Measurements from ENCODE around the gene FLT3.

Gene FLT3

DNA sequence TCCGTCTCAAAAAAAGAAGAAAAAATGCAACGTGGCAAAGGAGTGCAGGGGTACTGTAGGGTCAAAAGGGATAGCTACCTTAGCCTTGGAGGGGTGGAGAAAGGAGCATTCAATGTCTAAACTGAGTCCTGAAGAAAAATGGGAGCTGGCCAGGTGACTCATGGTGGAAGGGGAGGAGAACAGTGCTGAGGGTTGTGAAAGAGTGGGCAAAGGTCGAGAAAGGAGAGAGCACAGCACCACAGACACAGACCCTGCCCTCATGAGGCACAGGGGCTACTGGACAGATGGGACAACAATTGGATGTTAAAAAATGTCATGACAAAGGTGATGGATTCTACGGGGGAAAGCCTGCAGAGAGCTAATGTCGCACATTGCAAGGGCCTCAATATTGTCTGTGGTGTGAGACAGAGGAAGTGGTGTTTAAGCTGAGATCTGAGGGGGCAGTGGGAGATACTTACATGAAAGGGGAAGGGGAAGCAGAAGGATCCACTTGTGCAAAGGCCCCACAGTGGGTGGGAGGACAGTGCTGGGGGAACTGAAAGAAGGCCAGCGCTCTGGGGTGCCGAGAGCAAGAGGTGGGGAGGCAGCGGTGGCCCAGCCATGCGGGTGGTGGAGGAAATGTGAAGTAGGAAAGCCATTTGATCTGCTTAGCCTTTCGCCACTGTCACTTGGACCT lies 69.0 kb downstream of the FLT3 start:
- no CpG with 5 or more reads among the region's 10 CpGs for WGBS (ENCODE audit: insufficient coverage, insufficient read length)
- Histone ChIP-seq H3K4me1 (ENCODE audit: control insufficient read depth, insufficient read depth, low read length) (no peaks in the 10 kb centered on the region), H3K27ac (ENCODE audit: low read length) (no peak overlapping the region), H3K4me3 (ENCODE audit: low read length) (no peak overlapping the region), H3K9me3 (ENCODE audit: control insufficient read depth, insufficient read depth, low read length) (no peaks in the 10 kb centered on the region), H3K36me3 (ENCODE audit: control insufficient read depth, insufficient read depth, low read length) (no peaks in the 10 kb centered on the region), H3K27me3 (ENCODE audit: control insufficient read depth, insufficient read depth, low read length) (no peaks in the 10 kb centered on the region)
- no peak for DNase-seq (ENCODE audit: low read depth, low spot score)

- H3K36me3 ChIP-seq (ENCODE audit: control insufficient read depth, insufficient read depth, low read length): no peaks in the 10 kb centered on the region
- no peak overlapping the region for H3K27ac ChIP-seq (ENCODE audit: low read length)
- WGBS (ENCODE audit: insufficient coverage, insufficient read length): no CpG with 5 or more reads among the region's 8 CpGs
- H3K4me3 ChIP-seq (ENCODE audit: low read length): no peak overlapping the region
- no peaks in the 10 kb centered on the region for H3K27me3 ChIP-seq (ENCODE audit: control insufficient read depth, insufficient read depth, low read length)
- DNase-seq (ENCODE audit: low read depth, low spot score): no peak
- no peaks in the 10 kb centered on the region for H3K9me3 ChIP-seq (ENCODE audit: control insufficient read depth, insufficient read depth, low read length)
- H3K4me1 ChIP-seq (ENCODE audit: control insufficient read depth, insufficient read depth, low read length): no peaks in the 10 kb centered on the region; the same call in 1 of the 2 replicates
These were observed 72.6 kb downstream of the FLT3 start for GRCh38 chr13:28027607-28028364.

DNA sequence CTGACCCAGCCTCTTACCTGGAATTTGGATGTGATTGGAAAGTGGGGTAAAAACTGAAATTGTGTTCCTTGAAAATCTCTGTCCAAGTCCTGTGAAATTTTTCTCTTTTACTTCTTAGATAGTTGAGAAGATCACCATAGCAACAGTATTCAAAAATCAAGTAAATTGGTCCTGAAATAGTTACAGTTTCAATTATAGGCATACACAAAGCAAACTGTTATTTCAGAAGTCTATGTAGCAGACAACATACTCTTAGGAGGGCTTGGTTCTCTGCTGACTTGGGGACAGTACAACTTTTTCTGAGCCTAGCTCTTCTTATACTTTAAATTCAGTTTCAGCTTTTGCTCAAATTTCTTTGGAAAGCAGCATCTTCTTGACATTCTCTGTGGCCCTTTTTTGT lies 73.3 kb downstream of the FLT3 start:
- Histone ChIP-seq H3K27me3 (ENCODE audit: control insufficient read depth, insufficient read depth, low read length) (no peaks in the 10 kb centered on the region), H3K4me3 (ENCODE audit: low read length) (no peak overlapping the region), H3K4me1 (ENCODE audit: control insufficient read depth, insufficient read depth, low read length) (peaks cover 1% of the 10 kb centered on the region; the same call in 1 of the 2 replicates), H3K36me3 (ENCODE audit: control insufficient read depth, insufficient read depth, low read length) (no peaks in the 10 kb centered on the region), H3K9me3 (ENCODE audit: control insufficient read depth, insufficient read depth, low read length) (no peaks in the 10 kb centered on the region), H3K27ac (ENCODE audit: low read length) (no peak overlapping the region)
- no peak for DNase-seq (ENCODE audit: low read depth, low spot score)

DNA sequence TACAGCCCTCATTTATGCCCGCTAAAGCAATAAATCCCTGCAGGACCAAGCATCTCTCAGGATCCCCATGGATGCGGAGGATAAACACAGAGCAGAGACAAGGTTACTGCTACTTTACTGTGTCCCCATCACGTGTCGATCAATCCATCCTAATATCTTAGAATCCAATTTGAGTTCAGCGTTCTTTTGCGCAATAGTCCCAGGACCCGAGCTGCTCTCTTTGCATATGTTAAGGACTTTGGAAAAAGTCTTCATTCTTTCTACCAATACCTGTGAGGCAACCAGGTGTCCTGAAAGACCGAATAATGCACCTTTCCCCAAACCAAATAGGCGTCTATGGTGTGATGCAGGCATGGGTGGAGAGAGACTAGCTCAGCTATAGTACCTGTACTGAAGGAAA lies 73.9 kb downstream of the FLT3 start:
- Histone ChIP-seq H3K9me3 (ENCODE audit: control insufficient read depth, insufficient read depth, low read length) (no peaks in the 10 kb centered on the region), H3K4me1 (ENCODE audit: control insufficient read depth, insufficient read depth, low read length) (peaks cover 1% of the 10 kb centered on the region; the same call in 1 of the 2 replicates), H3K4me3 (ENCODE audit: low read length) (no peak overlapping the region), H3K36me3 (ENCODE audit: control insufficient read depth, insufficient read depth, low read length) (no peaks in the 10 kb centered on the region), H3K27ac (ENCODE audit: low read length) (no peak overlapping the region), H3K27me3 (ENCODE audit: control insufficient read depth, insufficient read depth, low read length) (no peaks in the 10 kb centered on the region)
- WGBS (ENCODE audit: insufficient coverage, insufficient read length): no CpG with 5 or more reads among the region's 9 CpGs
- no peak for DNase-seq (ENCODE audit: low read depth, low spot score)

- peaks cover 1% of the 10 kb centered on the region; the same call in 1 of the 2 replicates for H3K4me1 ChIP-seq (ENCODE audit: control insufficient read depth, insufficient read depth, low read length)
- DNase-seq (ENCODE audit: low read depth, low spot score): peak; percentile 31
- H3K36me3 ChIP-seq (ENCODE audit: control insufficient read depth, insufficient read depth, low read length): no peaks in the 10 kb centered on the region
- no CpG with 5 or more reads among the region's 9 CpGs for WGBS (ENCODE audit: insufficient coverage, insufficient read length)
- no peaks in the 10 kb centered on the region for H3K9me3 ChIP-seq (ENCODE audit: control insufficient read depth, insufficient read depth, low read length)
- no peaks in the 10 kb centered on the region for H3K27me3 ChIP-seq (ENCODE audit: control insufficient read depth, insufficient read depth, low read length)
- H3K27ac ChIP-seq (ENCODE audit: low read length): no peak overlapping the region
- no peak overlapping the region for H3K4me3 ChIP-seq (ENCODE audit: low read length)
These were observed 77.4 kb downstream of the FLT3 start for GRCh38 chr13:28022848-28023518.

DNA sequence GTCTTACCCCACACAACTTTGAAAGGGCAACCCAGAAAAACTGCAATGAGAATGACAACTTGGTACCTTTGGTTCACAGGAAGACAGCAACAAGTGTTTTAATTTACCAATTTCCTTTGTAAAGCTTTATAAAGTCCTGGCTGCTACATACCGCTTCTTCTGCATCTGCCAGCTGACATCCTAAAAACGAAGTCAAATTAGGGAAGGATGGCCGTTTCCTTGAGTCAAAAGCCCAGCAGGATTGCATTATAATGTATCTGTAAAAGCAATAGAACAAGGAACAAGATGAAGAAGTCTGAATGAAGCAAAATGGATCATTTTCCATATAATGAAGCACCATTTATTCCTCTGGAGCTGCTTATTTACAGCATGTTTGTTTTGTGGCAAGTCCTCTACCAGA lies 86.1 kb downstream of the FLT3 start:
- no peak for DNase-seq (ENCODE audit: low read depth, low spot score)
- no CpG with 5 or more reads among the region's 3 CpGs for WGBS (ENCODE audit: insufficient coverage, insufficient read length)
- Histone ChIP-seq H3K27me3 (ENCODE audit: control insufficient read depth, insufficient read depth, low read length) (no peaks in the 10 kb centered on the region), H3K27ac (ENCODE audit: low read length) (no peak overlapping the region), H3K9me3 (ENCODE audit: control insufficient read depth, insufficient read depth, low read length) (no peaks in the 10 kb centered on the region), H3K36me3 (ENCODE audit: control insufficient read depth, insufficient read depth, low read length) (no peaks in the 10 kb centered on the region), H3K4me1 (ENCODE audit: control insufficient read depth, insufficient read depth, low read length) (no peaks in the 10 kb centered on the region), H3K4me3 (ENCODE audit: low read length) (no peak overlapping the region)

- Histone ChIP-seq H3K4me3 (ENCODE audit: low read length) (no peak overlapping the region), H3K4me1 (ENCODE audit: control insufficient read depth, insufficient read depth, low read length) (no peaks in the 10 kb centered on the region), H3K36me3 (ENCODE audit: control insufficient read depth, insufficient read depth, low read length) (no peaks in the 10 kb centered on the region), H3K27ac (ENCODE audit: low read length) (no peak overlapping the region), H3K9me3 (ENCODE audit: control insufficient read depth, insufficient read depth, low read length) (no peaks in the 10 kb centered on the region), H3K27me3 (ENCODE audit: control insufficient read depth, insufficient read depth, low read length) (no peaks in the 10 kb centered on the region)
- no peak for DNase-seq (ENCODE audit: low read depth, low spot score)
- no CpG with 5 or more reads among the region's 1 CpG for WGBS (ENCODE audit: insufficient coverage, insufficient read length)
These were observed 86.9 kb downstream of the FLT3 start for GRCh38 chr13:28013482-28013881.

GRCh38 chr13:28012896-28013295 lies 87.5 kb downstream of the FLT3 start:
- H3K9me3 ChIP-seq (ENCODE audit: control insufficient read depth, insufficient read depth, low read length): no peaks in the 10 kb centered on the region
- no peak overlapping the region for H3K4me3 ChIP-seq (ENCODE audit: low read length)
- no peaks in the 10 kb centered on the region for H3K36me3 ChIP-seq (ENCODE audit: control insufficient read depth, insufficient read depth, low read length)
- DNase-seq (ENCODE audit: low read depth, low spot score): no peak
- H3K27me3 ChIP-seq (ENCODE audit: control insufficient read depth, insufficient read depth, low read length): no peaks in the 10 kb centered on the region
- no peak overlapping the region for H3K27ac ChIP-seq (ENCODE audit: low read length)
- H3K4me1 ChIP-seq (ENCODE audit: control insufficient read depth, insufficient read depth, low read length): no peaks in the 10 kb centered on the region

DNA sequence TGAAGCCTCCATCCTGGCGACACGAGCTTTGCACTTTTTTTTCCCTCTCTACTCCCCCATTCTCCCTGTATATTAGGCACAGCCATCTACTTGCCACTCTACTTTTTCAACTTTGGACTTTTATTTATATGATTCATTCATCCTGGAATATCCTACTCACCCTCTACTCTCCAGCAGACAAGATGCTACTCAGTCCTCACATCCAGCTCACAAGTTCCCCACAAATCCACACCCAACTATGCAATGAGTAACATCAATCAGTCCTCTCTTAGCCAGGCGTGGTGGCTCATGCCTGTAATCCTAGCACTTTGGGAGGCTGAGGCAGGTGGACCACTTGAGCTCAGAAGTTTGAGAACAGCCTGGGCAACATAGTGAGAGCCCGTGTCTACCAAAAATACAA lies 88.0 kb downstream of the FLT3 start:
- H3K36me3 ChIP-seq (ENCODE audit: control insufficient read depth, insufficient read depth, low read length): no peaks in the 10 kb centered on the region
- no CpG with 5 or more reads among the region's 4 CpGs for WGBS (ENCODE audit: insufficient coverage, insufficient read length)
- H3K9me3 ChIP-seq (ENCODE audit: control insufficient read depth, insufficient read depth, low read length): no peaks in the 10 kb centered on the region
- DNase-seq (ENCODE audit: low read depth, low spot score): no peak
- no peak overlapping the region for H3K27ac ChIP-seq (ENCODE audit: low read length)
- H3K27me3 ChIP-seq (ENCODE audit: control insufficient read depth, insufficient read depth, low read length): no peaks in the 10 kb centered on the region
- H3K4me1 ChIP-seq (ENCODE audit: control insufficient read depth, insufficient read depth, low read length): no peaks in the 10 kb centered on the region
- H3K4me3 ChIP-seq (ENCODE audit: low read length): no peak overlapping the region

- Histone ChIP-seq H3K4me3 (ENCODE audit: low read length) (no peak overlapping the region), H3K4me1 (ENCODE audit: control insufficient read depth, insufficient read depth, low read length) (no peaks in the 10 kb centered on the region), H3K27ac (ENCODE audit: low read length) (no peak overlapping the region), H3K9me3 (ENCODE audit: control insufficient read depth, insufficient read depth, low read length) (no peaks in the 10 kb centered on the region), H3K27me3 (ENCODE audit: control insufficient read depth, insufficient read depth, low read length) (no peaks in the 10 kb centered on the region), H3K36me3 (ENCODE audit: control insufficient read depth, insufficient read depth, low read length) (no peaks in the 10 kb centered on the region)
- WGBS (ENCODE audit: insufficient coverage, insufficient read length): no CpG with 5 or more reads among the region's 5 CpGs
- DNase-seq (ENCODE audit: low read depth, low spot score): no peak
These were observed 90.3 kb downstream of the FLT3 start for GRCh38 chr13:28010046-28010445.
